CD4-positive, alpha-beta T cell treated with Interleukin-10 for 1 hour (primary cell): ENCODE data around the gene GPRC5D.

Experiments used
- DNase-seq: peaks from one replicate; pipeline ENCODE4 v3.0.0-alpha.2; 2020

GPRC5D gene

DNA sequence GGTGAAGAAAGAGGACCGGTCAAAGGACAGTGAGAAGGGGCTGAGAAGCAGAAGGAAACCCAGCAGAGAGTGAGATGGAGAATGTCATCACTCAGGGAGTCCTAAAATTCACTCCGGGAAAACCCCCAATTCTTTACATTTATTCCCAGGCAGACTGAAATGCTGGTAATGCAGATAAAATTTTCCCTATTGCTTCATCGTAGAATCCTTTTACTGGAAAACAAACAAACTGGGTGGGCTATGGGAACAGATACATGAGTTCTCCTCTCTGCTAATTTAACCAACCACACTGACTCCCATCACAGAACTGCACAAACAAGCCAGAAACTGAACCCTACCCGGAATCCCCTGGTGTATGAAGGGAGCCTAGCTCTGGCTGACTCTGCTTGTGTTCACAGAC lies 27.2 kb upstream of the GPRC5D start:
- no peak for DNase-seq

DNA sequence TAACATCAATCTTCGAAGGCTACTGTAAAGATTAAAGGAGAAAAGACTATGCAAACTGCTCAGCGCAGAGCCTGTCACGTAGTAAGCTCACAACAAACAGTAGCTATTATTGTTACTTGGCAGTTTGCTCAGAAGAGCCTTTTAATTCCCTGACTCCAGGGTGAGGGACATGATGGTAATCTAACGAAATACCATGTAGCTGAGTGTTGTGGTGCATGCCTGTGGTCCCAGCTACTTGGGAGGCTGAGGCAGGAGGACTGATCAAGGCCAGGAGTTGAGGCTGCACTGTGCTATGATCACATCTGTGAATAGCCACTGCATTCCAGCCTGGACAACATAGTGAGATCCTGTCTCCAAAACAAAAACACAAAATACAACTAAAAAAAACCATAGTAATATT lies 25.3 kb upstream of the GPRC5D start:
- no peak for DNase-seq

DNA sequence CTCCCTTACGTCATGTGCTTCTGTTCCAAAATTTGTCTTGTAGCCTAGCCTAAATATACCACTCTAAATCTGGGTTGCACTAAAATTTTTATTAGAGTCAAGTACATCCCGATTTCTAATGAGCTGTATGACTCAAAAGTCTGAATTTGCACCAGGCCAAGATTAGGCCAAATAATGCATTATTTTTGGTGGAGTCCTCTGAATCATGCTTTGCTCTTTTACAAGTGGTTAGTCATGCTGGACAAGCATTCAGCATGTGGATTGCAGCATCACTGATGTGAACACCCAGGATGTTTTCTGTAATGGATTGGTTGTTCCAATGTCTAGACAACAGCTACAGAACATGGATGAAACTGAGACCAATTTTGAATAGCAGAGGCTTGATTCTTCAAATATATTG lies 24.4 kb upstream of the GPRC5D start:
- no peak for DNase-seq

DNA sequence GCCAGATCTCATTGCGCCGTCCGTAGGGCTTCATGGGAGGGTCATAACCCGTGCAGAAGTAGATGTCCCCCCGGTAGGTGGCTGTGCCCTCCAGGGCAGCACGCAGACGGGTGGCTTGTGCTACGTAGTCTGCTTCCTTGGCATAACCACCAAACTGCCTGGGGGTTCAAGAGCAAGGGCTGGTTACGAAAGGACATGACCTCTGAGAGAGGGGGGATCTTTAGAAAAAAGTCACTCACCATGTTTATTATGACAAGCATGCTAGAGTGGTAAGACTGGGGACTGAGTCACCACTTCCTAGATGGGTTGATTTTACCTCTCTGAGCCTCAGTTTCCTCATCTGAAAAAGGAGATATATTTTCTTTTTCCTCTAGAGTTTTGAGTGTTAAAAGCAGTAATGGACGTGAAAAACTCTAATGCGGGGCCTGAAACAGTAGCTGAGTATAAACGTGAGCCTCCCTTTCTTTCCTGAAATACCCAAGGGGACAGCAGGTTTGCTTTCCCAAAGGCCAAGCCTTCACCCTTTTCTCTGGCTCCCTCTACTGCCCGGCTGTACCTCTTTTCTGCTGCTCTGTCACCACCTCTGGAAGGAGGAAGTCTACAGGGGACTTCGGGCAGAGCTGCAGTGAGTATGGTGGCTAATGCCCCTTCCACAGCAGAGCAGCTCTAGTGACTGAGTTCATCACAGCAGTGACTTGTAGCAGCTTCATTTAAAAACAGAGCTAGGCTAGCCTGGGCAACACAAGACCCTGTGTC lies 23.5 kb upstream of the GPRC5D start:
- DNase-seq = no peak

DNA sequence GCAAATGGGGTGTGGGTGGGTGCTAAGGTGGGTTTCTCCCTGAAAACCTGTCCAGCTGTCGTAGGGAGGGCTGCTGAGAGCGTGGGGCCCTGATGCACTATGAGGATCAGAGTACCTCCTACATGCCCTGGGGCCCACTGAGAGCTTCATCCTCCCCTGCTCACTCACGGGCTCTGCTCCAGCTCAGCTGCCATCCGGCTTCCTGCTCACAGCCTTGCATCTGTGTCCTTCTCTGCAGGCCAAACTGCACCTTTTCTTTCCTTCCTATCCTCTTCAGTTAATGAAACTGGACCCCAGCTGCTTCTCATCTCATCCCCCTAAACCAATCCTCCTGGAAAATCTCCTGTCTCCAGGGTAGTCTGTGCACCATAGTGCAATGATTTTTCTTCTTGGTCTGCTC lies 22.2 kb upstream of the GPRC5D start:
- no peak for DNase-seq

DNA sequence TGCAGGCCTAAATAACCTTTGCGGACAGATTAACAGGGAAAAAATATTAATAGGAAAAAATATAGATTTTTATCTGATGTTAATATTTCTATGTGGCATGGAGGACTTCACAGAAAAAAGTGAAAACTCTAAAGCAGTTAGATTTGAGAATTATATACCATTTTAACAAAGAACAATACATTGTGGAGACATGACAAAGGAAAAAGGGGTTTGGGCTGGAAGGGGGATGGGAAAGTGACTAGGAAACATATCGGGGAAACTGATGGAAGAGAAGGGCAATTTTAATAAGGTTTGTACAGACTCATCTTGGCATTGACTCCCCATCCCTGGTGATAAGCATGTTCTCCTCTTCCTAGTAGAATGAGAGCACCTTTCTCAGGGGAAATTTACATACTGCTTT lies 21.0 kb upstream of the GPRC5D start:
- no peak for DNase-seq

DNA sequence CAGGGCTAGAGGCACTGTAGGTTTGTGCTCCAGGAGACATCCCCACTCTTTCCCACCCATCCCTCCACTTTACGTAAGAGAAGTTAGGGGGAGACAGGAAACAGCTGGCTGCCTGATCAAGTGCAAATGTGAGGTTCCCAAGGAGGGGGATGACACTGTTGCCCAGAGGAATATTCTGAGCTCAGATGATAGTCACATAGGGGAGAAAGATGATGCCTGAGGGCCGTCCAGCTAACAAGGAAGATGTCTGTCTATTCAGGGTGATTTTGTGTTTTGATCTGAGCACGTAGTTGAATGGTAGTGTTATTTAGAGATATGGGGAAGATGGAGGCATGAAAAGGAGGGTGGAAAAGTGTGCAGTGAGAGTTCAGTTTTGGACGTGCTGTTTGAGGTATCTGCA lies 13.9 kb upstream of the GPRC5D start:
- no peak for DNase-seq

DNA sequence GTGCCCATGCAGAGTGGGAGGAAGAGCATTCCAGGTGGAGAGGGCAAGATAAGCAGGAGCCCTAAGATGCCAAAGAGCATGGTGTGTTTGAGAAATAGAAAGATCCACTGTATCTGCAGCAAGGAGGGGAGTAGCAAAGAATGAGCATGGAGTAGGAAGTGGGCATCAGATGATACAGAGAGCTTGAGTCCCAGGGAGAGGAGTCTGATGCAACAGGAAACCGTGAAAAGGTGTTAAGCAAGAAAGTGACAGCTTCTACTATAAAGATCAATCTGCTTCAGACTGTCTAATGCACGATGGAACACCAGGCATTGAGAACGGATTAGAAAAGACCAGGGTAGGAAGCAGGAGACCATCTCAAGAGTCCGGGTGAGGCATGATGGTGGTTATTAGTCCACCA lies 12.3 kb upstream of the GPRC5D start:
- DNase-seq = no peak

DNA sequence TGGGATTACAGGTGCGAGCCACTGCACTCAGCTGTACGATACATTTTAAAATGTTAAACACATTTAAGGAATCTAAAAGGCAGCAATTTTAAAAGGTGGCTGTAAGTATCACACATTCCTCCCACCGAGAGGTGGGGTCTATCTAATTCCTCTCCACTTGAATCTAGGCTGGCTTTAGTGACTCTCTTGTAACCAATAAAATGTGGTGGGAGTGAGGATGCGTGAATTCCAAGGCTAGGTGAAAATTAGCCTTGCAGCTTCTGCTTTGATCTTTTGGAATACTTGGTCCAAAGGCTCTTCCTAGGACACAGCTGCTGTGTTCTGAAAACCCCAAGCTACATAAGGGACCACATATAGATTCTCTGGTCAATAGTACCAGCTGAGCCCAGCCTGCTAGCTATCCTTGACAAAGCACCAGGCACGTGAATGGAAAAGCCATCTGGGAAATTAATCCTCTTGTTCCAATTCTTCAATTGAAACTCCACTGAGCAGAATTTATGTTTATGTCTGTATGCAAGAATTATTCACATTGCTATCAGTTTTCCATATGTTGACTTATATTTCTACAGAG lies 8.8 kb upstream of the GPRC5D start:
- no peak for DNase-seq

DNA sequence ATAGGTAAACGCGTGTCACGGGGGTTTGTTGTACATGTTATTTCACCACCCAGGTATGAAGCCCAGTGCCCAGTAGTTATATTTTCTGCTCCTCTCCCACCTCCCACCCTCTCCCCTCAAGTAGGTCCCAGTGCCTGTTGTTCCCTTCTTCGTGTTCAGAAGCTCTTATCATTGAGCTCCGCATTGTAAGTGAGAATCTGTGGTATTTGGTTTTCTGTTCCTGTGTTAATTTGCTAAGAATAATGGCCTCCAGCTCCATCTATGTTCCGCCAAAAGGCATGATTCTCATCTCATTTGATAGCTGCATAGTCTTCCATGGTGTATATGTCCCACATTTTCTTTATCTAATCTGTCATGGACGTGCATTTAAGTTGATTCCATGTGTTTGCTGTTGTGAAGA lies 6.9 kb upstream of the GPRC5D start:
- DNase-seq = no peak

DNA sequence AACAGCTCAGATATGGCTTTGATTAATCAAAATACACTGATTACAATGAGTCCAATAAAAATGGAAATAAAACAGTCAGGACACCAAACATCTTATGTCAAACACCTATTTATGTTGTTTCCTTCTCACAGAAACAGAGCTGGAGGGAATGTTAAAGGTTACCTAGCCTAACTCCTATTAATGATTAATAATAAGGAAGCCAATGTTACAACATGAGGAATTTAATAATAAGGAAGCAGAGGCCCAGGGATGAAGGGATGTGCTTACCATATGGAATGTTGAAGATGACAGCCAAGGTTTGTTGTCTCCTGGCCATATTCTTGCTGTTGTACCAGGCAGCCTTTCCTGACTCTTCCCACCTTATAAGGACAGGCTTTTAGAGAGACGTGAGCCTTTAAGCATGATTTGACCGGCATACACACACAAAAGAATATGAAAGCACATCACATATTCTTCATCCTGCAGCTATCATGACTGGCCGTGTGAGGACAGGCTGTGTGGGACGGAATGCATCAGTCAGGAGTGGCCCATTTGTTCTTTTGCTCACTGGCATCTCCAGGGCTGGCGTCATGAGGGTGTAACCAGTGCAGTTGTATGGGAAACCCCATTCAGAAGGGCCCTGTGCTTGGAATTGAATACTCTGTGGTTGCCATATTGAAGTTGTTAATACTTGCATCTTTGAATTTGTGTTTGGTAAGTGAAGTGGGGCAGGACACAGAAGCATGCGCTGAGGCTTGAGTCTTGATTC lies 3.1 kb upstream of the GPRC5D start:
- no peak for DNase-seq

DNA sequence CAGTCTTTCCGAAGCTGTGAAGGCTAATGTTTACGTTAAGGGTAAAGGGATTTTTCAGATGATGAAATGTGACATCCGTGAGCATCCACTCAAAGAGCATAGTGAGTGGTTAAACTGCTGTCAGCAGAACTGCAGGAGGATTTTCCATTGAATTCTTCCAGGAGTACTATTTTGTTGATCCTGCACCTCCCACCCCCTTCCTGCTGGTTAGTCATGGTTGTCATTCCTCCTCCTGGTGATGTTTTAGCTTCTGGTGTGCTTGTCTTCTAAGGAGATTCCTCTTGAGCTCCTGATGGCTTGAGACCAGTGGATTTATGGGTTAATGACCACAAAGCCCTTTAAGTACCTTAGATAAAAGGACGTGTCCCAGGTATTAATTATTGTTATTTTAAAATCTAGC lies 2.4 kb upstream of the GPRC5D start:
- no peak for DNase-seq

DNA sequence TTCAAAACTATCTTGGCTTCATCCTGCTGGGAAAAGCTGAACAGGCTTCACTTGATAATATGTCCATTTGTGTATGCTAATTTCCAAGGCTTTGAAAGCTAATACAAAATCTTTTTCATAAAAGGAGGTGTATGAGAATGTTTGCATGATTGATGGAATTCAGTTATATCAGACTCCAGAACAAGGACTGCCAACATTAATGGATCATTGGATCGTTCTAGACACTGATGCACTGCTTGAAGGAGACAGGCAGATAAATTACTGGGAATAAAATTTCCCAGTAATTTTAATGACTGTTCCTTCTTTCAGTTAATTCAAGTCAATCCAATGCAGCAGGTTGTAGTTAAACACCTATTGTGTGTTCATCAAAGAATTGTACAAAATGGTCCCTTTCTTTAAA lies 466 bp downstream of the GPRC5D start:
- DNase-seq = no peak

DNA sequence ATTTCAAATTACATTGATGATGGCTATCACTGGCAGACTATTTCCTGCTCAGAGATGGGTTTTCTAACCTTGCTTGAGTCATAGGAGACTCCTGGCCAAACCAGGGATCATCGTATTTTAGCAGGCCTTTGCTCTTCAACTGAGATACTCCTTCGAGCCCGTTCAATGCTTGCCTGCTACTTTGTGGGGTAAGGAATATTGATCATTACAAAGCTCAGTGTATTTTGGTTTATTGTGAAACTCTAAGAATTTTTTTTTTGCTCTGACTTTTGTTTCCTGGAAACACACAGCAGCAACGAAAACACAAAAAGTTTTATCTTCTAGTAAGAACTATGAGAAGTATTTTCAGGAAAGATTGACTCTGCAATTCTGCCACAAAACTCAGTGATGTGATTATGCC lies 4.1 kb downstream of the GPRC5D start:
- DNase-seq = no peak

DNA sequence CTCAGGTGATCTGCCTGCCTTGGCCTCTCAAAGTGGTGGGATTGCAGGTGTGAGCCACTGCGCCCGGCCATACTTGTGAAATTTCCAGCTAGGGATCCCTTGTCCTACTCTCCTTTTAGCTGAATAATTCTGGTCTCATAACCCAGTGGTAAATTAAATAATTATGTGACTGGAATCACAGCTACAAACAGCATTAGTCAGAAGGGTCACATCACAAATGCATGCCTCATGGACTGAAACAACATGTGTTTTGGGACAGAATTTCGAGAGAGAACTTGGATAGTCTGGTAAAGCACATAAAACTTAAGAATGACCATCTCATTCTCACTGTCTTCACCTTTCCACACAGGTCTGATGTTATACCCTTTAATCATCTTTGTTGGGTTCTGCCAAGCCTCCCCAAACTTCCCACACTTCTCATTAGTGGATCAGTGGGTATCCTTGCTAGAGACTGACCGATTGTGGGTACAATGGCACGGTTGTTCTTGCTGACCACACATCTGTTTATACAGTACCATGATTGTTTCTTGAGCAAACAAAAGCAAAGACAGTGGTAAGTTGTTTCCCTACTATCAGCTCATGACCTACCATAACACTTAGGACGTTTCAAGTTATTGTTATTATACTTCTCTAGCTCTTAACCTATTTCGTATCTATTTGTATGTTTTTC lies 5.1 kb downstream of the GPRC5D start:
- DNase-seq = no peak

DNA sequence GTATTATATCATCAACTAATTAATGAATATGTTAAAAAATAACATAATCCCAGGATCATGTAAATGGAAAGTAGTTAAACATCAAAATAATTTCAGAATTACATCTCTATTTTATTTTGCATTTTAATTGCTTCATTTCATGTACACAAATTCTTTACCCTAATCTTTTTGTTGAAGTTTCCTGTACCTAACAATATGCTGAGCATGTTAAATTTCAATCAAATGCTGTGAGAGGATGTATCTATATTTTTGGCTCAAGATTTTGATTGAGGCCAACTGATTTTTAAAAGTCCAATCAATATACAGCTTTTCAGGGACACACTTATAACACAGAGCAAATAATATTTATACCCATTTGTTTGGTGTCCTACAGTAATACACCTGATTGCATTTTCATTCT lies 6.4 kb downstream of the GPRC5D start:
- DNase-seq = no peak

DNA sequence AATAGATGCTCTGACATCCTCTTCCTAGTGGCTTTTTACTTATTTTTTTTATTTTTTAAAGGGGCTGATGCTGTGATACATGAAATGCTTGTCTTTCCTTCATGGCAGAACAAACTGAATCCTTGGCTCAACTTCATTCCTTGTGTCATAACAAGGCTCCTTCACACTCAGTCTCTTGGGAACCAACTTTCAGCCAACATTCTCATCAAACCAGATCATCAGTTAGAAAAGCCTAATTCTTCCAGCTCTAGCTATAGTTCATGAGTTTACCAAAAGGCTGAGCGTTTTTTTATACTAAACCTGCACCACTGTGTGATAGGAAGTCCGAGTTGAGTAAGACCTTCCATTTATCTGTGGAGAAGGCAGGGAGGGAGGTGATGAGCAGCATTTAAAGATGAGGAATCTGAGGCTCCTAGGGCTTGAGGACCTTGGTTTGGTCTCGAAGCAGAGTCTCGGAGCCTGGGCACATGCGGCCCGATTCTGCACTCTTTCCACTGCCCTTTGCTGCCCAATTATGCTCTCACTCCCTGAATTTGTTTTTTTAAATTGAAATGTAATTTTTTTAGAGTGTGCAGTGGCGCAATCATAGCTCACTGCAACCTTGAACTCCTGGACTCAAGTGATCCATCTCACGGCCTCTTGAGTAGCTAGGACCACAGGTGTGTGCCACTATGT lies 8.2 kb downstream of the GPRC5D start:
- DNase-seq = no peak

DNA sequence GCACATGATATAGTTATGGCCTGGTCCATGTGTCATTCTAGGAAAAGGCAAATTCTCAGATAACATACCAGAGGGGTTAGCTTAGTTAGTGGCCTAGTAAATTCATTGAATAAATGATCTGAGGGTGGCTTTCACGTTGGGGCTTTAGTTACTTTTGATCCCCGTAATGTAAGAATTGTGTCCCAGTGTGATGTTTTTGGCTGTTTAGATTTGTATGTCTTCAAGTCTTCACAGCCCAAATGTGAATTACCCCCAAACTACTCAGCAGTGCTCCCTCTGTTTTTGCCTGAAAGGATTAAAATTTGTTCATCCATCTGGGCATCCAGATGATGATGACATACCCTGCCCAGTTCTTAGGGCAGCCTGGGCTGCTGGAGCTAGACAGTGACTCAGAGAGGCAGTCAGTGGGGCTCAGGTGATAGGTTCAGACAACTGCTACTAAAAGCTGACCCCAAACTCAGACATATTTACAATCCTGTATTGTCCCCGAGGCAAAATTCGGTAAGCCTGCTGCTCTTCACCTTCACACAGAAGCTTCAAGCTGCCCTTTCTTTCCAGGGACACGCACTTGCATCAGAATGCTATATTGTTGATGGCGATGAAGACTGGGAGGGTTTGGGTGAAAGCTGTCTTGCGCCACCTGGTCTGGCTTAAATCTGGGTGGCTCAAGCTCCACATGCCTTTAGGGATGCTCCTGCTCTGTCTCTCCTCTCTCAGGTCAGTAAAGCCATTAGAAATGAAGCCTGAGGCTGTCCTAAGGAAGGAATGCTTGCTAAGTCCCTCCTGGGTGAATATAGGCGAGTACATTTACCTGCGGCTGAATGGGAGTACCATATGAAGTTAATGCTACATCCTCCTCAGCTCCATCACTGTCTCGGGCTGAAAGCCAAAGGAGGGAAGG lies 10.3 kb downstream of the GPRC5D start:
- DNase-seq = no peak

DNA sequence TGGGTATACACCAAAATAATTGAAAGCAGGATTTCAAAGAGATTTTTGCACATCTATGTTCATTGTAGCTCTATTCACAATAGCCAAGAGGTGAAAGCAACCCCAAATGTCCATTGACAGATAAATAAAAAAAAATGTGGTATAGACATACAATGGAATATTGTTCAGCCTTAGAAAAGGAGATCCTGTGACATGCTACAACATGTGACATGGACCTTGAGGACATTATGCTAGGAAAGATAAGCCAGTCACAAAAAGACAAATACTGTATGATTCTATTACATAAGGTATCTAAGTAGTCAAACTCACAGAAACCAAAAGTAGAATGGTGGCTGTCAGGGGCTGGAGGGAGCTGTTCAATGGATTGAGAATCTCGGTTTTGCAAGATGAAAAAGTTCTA lies 12.1 kb downstream of the GPRC5D start:
- no peak for DNase-seq

DNA sequence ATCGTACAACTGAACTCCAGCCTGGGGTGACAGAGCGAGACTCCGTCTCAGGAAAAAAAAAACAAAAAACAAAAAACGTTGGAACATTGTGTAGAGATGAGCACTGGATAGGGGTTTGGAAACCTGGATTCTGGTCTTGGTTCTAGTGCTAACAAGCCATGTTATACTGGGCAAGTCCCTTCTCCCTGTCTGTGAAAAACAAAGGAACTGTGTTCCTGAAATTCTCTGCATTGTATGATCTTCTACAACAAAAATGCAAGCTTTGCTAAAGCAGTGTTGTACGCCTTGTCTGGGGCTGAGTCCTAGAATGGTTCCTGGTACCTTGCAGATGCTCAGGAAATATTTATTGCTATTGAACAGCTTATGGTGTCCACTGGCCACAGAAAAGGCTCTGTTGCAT lies 13.4 kb downstream of the GPRC5D start:
- no peak for DNase-seq

DNA sequence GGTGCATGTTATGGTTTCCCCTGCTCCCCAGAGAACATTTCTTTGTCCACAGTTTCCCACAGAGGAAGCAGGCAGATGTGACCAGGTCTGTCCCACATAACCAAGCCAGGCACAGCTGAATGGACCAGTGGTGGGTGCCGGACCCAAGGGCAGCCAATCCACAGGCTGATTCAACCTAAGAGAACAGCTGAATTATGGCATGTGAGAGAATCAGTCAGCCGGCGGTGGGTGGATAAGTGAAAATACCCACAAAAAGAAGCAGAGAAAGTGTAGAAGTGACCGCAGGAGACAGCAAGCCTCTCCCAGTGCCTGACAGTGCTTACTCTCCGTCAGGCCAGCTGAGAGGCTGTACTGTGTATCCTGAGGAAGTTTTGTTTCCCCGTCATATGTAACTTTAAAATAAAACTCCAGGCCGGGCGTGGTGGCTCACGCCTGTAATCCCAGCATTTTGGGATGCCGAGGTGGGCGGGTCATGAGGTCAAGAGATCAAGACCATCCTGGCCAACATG lies 14.9 kb downstream of the GPRC5D start:
- no peak for DNase-seq

DNA sequence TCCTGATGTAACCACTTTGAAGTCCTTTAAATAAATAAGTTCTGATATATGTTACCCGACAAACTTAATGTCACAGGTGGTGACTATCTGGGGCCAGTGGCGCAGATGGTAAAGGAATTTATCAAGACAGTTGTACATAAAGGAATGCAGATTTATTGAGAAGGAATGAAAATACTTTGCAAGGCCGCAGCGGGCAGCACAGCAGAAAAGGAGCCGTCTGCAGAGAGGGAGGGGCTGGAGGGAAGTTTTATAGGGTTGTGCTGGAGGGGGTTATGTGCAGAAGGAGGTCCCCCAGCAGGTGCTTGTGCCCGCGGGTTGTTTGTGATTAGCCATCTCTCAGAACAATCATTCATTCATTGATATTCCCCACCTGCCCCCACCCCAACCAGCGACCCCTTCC lies 17.4 kb downstream of the GPRC5D start:
- DNase-seq = no peak
